Kidney (tissue), 14 donors: ENCODE measurements around the gene RASA2. TPM values are rescaled to one million over a fixed set of nuclear protein-coding genes. Genes with fewer than 3 reads are reported as not detected.
"Not testable (repeated sequence)": the region's sequence is repeated elsewhere in the genome, so short reads cannot be mapped to it uniquely, and the experiment has no call there.

Experiments used
- DNase-seq, 5 donors: peaks; one replicate each; pipeline ENCODE4 v3.0.0-alpha.2; 2013 to 2020
- FAIRE-seq: peaks from 2 replicates; lab custom pipeline; 2012; peaks lifted over from hg19 to GRCh38; lab: Jason Lieb, UNC
- H3K27ac ChIP-seq, 2 donors: one replicate each; pipeline ENCODE4 v1.7.0; 2013; ENCODE audit warnings: low read depth in 2 of 2, low read length in 2 of 2, inconsistent platforms in 1 of 2
- H3K27me3 ChIP-seq: one replicate; pipeline ENCODE4 v1.7.1; 2013; ENCODE audit warnings: low read length, inconsistent platforms; ENCODE audit not compliant: control insufficient read depth, insufficient read depth
- H3K36me3 ChIP-seq, 3 donors: one replicate each; pipeline versions ENCODE4 v1.7.0 to v1.7.1; 2013; ENCODE audit warnings: low read length in 3 of 3, control low read depth in 1 of 3, inconsistent platforms in 1 of 3; ENCODE audit not compliant: insufficient read depth in 3 of 3, control insufficient read depth in 2 of 3
- H3K4me1 ChIP-seq, 3 donors: one replicate each; pipeline versions ENCODE4 v1.7.0 to v1.7.1; 2013; ENCODE audit warnings: low read length in 3 of 3, inconsistent platforms in 1 of 3, low read depth in 1 of 3; ENCODE audit not compliant: control insufficient read depth in 2 of 3, insufficient read depth in 2 of 3
- H3K4me3 ChIP-seq, 3 donors: one replicate each; pipeline versions ENCODE4 v1.7.0 to v1.8.1; 2013; ENCODE audit warnings: low read length in 3 of 3, control low read depth in 1 of 3, inconsistent platforms in 1 of 3
- H3K9ac ChIP-seq, 3 donors: one replicate each; pipeline versions ENCODE4 v1.7.0 to v1.7.1; 2013; ENCODE audit warnings: low read length in 3 of 3, control low read depth in 1 of 3, inconsistent platforms in 1 of 3
- H3K9me3 ChIP-seq, 3 donors: one replicate each; pipeline versions ENCODE4 v1.7.0 to v1.7.1; 2013; ENCODE audit warnings: low read length in 3 of 3, control low read depth in 1 of 3, inconsistent platforms in 1 of 3; ENCODE audit not compliant: control insufficient read depth in 2 of 3, insufficient read depth in 1 of 3
- intact Hi-C: fragments of 100-400 bp; cut with DNase I; formaldehyde crosslinking; loops from one replicate; pipeline ENCODE4 v1.11.1; 2022
- polyA plus RNA-seq: library from polyadenylated mRNA; stranded (reverse); fragments of 350-450 nt; fragmentation: Illumina TruSeq; extraction: RNeasy Lipid Tissue Mini Kit (QIAGEN cat#74804); gene quantifications from one replicate; pipeline ENCODE4 v1.2.3, GENCODE V29; 2014; ENCODE audit warnings: low read depth, low replicate concordance; ENCODE audit not compliant: insufficient read depth
- total RNA-seq: library from RNA; stranded (reverse); fragmentation: NEBNext Ultra II Directional; extraction: Animal tissue kit (Norgen Biotek cat#: 25700); gene quantifications from one replicate; pipeline ENCODE4 v1.2.1, GENCODE V29; 2021
- TF ChIP-seq, protein P1 (sequence below): IDR thresholded peaks from 3 replicates; pipeline ENCODE4 v1.5.1; 2012; ENCODE audit warnings: mild to moderate bottlenecking, moderate library complexity, borderline replicate concordance; ENCODE audit not compliant: insufficient read depth; ENCODE audit errors: extremely low read depth
- donor health status: control.
- donor health status: control.
- donor health status: control.
- donor health status: control.
- donor health status: control.
- donor health status: DM: yes; HTN: yes; CAD: no.
- donor health status: Normal renal cell carcinoma (clear cell type).

Gene RASA2
- total and polyA plus RNA-seq, 2 donors from 2014 or later = 2.2 to 29.8 TPM

DNA sequence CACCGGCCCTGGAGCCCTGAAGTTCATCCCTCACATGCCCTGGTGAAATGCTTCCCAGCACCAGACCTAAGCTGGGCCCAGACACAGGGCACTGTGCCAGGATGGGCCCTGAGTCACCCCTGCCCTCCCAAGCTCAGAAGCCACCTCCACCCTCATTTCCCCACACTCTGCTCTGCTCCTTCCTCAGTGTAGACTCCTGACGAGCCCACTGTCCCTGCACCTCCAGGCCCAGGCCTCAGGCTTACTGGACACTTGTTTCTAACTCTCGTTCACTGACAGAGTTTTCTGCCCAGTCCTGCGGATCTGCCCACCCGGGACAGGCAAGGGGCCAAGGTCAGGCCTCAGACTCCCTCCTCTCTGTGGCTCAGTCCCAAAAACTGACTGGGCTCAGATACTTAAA, 138.7 kb downstream of the RASA2 start:
- no peaks in the 10 kb centered on the region for H3K27me3 ChIP-seq
- DNase-seq (no peak), FAIRE-seq (no peak)
- TF ChIP-seq, protein P1, sequence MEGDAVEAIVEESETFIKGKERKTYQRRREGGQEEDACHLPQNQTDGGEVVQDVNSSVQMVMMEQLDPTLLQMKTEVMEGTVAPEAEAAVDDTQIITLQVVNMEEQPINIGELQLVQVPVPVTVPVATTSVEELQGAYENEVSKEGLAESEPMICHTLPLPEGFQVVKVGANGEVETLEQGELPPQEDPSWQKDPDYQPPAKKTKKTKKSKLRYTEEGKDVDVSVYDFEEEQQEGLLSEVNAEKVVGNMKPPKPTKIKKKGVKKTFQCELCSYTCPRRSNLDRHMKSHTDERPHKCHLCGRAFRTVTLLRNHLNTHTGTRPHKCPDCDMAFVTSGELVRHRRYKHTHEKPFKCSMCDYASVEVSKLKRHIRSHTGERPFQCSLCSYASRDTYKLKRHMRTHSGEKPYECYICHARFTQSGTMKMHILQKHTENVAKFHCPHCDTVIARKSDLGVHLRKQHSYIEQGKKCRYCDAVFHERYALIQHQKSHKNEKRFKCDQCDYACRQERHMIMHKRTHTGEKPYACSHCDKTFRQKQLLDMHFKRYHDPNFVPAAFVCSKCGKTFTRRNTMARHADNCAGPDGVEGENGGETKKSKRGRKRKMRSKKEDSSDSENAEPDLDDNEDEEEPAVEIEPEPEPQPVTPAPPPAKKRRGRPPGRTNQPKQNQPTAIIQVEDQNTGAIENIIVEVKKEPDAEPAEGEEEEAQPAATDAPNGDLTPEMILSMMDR = no peak
- H3K4me3 ChIP-seq = no peak overlapping the region
- no peak overlapping the region for H3K9ac ChIP-seq
- intact Hi-C loops = no loop called here
- no peaks in the 10 kb centered on the region for H3K36me3 ChIP-seq
- H3K9me3 ChIP-seq = peaks cover 0 to 9% (median 0%) of the 10 kb centered on the region in 3 donors
- no peak overlapping the region for H3K27ac ChIP-seq
- no peaks in the 10 kb centered on the region for H3K4me1 ChIP-seq

GRCh38 chr3:141628334-141628733, 141.5 kb downstream of the RASA2 start:
- intact Hi-C loops = not testable (repeated sequence)

DNA sequence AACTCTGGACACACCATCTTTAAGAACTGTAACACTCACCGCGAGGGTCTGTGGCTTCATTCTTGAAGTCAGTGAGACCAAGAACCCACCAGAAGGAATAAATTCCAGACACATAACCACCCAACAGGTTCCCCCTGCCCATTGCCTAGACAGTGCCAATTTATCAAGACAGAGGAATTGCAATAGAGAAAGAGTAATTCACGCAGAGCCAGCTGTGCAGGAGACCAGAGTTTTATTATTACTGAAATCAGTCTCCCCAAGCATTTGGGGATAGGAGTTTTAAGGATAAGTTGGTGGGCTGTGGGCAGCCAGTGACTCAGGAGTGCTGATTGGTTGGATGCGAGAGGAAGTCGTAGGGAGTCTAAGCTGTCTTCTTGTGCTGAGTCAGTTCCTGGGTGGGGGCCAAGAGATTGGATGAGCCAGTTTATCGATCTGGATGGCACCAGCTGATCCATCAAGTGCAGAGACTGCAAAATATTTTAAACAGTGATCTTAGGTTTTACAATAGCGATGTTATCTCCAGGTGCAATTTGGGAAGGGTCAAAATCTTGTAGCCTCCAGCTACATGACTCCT, 142.1 kb downstream of the RASA2 start:
- H3K9ac ChIP-seq, H3K9me3 ChIP-seq, H3K27me3 ChIP-seq, H3K4me3 ChIP-seq, H3K4me1 ChIP-seq, DNase-seq, intact Hi-C loops, H3K36me3 ChIP-seq, FAIRE-seq, H3K27ac ChIP-seq: not testable (repeated sequence)

More at GRCh38 chr3:141628334-141628733, 141.5 kb downstream of the RASA2 start:
- H3K27ac ChIP-seq, H3K9ac ChIP-seq, H3K27me3 ChIP-seq, H3K4me1 ChIP-seq, FAIRE-seq, H3K36me3 ChIP-seq, H3K4me3 ChIP-seq, H3K9me3 ChIP-seq, DNase-seq: not testable (repeated sequence)

DNA sequence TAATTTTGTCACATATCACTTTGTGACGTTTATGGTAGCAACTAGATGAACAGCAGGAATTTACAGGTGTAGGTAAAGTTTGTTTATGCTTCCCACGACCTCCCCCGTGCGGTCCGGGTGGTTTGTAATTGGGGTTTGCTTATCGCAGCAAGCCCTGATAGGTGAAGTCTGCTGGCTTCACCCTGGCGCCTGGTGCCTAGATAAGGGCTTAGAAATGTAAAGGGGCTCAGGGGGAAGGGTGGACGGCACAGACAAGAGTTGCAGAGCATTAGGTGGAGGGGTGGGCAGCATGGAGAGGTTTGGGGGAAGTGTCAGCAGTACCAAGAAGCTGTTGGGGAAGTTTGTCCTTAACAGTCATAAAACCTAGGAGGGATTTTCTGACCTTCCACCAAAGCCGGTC, 143.1 kb downstream of the RASA2 start:
- Histone ChIP-seq H3K9ac (no peak overlapping the region), H3K27me3 (no peaks in the 10 kb centered on the region), H3K4me1 (no peaks in the 10 kb centered on the region), H3K9me3 (peaks cover 0 to 9% (median 0%) of the 10 kb centered on the region in 3 donors), H3K36me3 (no peaks in the 10 kb centered on the region), H3K27ac (no peak overlapping the region), H3K4me3 (no peak overlapping the region)
- no peak for FAIRE-seq
- intact Hi-C loops = no loop called here
- TF ChIP-seq, protein P1 = no peak
- DNase-seq = no peak
